H1 (cell line): ENCODE results near the gene SLC24A3. TPM values are rescaled to one million over a fixed set of nuclear protein-coding genes. Genes with fewer than 3 reads are reported as not detected.

Experiments
- CTCF ChIA-PET: fragments of 300-600 bp; sonication (Branson Sonifier 250); formaldehyde crosslinking; loops from one replicate; lab custom pipeline; 2021; ENCODE audit not compliant: partially characterized antibody; lab: Charles Lee
- POLR2A ChIA-PET: fragments of 300-600 bp; sonication (Branson Sonifier 250); formaldehyde crosslinking; loops from one replicate; lab custom pipeline; 2021; ENCODE audit warnings: inconsistent platforms; ENCODE audit not compliant: partially characterized antibody; lab: Charles Lee
- DNase-seq, 2 experiments: peaks; one replicate each; pipeline versions ENCODE4 v3.0.0 to v3.0.0-alpha.2; 2010 to 2022; ENCODE audit warnings: low spot score in 2 of 2, low read depth in 1 of 2, mixed read lengths in 1 of 2
- FAIRE-seq: peaks from 2 replicates; lab custom pipeline; 2011; peaks lifted over from hg19 to GRCh38; lab: Jason Lieb, UNC
- H2AFZ ChIP-seq: 2 replicates; pipeline ENCODE4 v1.8.1; 2012; ENCODE audit warnings: low read length, inconsistent platforms
- H2AK5ac ChIP-seq: 2 replicates; pipeline ENCODE4 v1.6.1; 2013; ENCODE audit warnings: low read depth, low read length
- H2BK120ac ChIP-seq: replicated peaks from 2 replicates; pipeline ENCODE3; 2013; ENCODE audit warnings: low read depth, low read length, inconsistent platforms
- H2BK12ac ChIP-seq: 2 replicates; pipeline ENCODE4 v1.6.1; 2013; ENCODE audit warnings: low read depth, low read length
- H2BK15ac ChIP-seq: 2 replicates; pipeline ENCODE4 v1.6.1; 2013; ENCODE audit warnings: low read length
- H2BK20ac ChIP-seq: 2 replicates; pipeline ENCODE4 v1.6.1; 2013; ENCODE audit warnings: low read length
- H2BK5ac ChIP-seq: 2 replicates; pipeline ENCODE4 v1.6.1; 2013; ENCODE audit warnings: low read depth, low read length
- H3K14ac ChIP-seq: 2 replicates; pipeline ENCODE4 v1.6.1; 2013; ENCODE audit warnings: inconsistent platforms; ENCODE audit not compliant: insufficient read length
- H3K18ac ChIP-seq: 2 replicates; pipeline ENCODE4 v1.6.1; 2013; ENCODE audit warnings: low read length; ENCODE audit errors: extremely low read depth
- H3K23ac ChIP-seq: 2 replicates; pipeline ENCODE4 v1.6.1; 2013; ENCODE audit warnings: inconsistent platforms; ENCODE audit not compliant: insufficient read length
- H3K23me2 ChIP-seq: 2 replicates; pipeline ENCODE4 v1.6.1; 2013; ENCODE audit warnings: low read depth, low read length
- H3K27ac ChIP-seq: 2 replicates; pipeline ENCODE4 v1.6.1; 2011; ENCODE audit warnings: low read depth, low read length, inconsistent platforms
- H3K27me3 ChIP-seq, 4 experiments: replicated peaks in 1 of 4; 1 replicate in 1 of 4; 2 replicates in 3 of 4; pipeline versions ENCODE4 v1.6.1 to v1.8.1; 2011 to 2013; ENCODE audit warnings: low read length in 3 of 4, mild to moderate bottlenecking in 3 of 4, inconsistent platforms in 2 of 4, mixed read lengths in 2 of 4, moderate library complexity in 1 of 4; ENCODE audit not compliant: control insufficient read depth in 3 of 4, insufficient read depth in 3 of 4; ENCODE audit errors: extremely low read depth in 1 of 4
- H3K36me3 ChIP-seq, 4 experiments: 2 replicates each; pipeline versions ENCODE4 v1.6.1 to v1.8.1; 2011 to 2013; ENCODE audit warnings: mild to moderate bottlenecking in 4 of 4, low read length in 3 of 4, moderate library complexity in 2 of 4, control low read depth in 1 of 4, inconsistent platforms in 1 of 4; ENCODE audit not compliant: insufficient read depth in 4 of 4, control insufficient read depth in 2 of 4
- H3K4ac ChIP-seq: replicated peaks from 2 replicates; pipeline ENCODE3; 2013; ENCODE audit warnings: low read length, low read depth, mixed read lengths, inconsistent platforms; ENCODE audit not compliant: insufficient read length
- H3K4me1 ChIP-seq, 4 experiments: replicated peaks in 1 of 4; 1 replicate in 1 of 4; 2 replicates in 3 of 4; pipeline versions ENCODE4 v1.6.1 to v1.8.1; 2011 to 2013; ENCODE audit warnings: low read length in 3 of 4, inconsistent platforms in 2 of 4, mixed read lengths in 1 of 4; ENCODE audit not compliant: insufficient read depth in 4 of 4, control insufficient read depth in 3 of 4
- H3K4me2 ChIP-seq, 2 experiments: 2 replicates each; pipeline versions ENCODE4 v1.6.1 to v1.8.1; 2011 to 2013; ENCODE audit warnings: low read depth in 2 of 2, low read length in 2 of 2, control low read depth in 1 of 2, inconsistent platforms in 1 of 2, mild to moderate bottlenecking in 1 of 2; ENCODE audit not compliant: insufficient read depth in 1 of 2
- H3K4me3 ChIP-seq, 4 experiments: fragments of 200-600, 300-600 bp in 1 of 4; sonication (generic), shearing (Covaris generic), sonication (Bioruptor Twin) in 1 of 4; 2 replicates each; pipeline versions ENCODE4 v1.5.1 to v1.8.1; 2011 to 2016; ENCODE audit warnings: low read length in 4 of 4, low read depth in 3 of 4, control low read depth in 2 of 4, inconsistent platforms in 2 of 4, mild to moderate bottlenecking in 2 of 4, mixed read lengths in 1 of 4, moderate library complexity in 1 of 4; ENCODE audit not compliant: insufficient read depth in 2 of 4; ENCODE audit errors: extremely low read depth in 1 of 4
- H3K56ac ChIP-seq: replicated peaks from 2 replicates; pipeline ENCODE3; 2013; ENCODE audit warnings: low read depth, mild to moderate bottlenecking, mixed read lengths, low read length, inconsistent platforms; ENCODE audit not compliant: insufficient read length
- H3K79me1 ChIP-seq: 2 replicates; pipeline ENCODE4 v1.6.1; 2013; ENCODE audit warnings: low read depth, low read length, control low read depth
- H3K79me2 ChIP-seq, 2 experiments: 2 replicates each; pipeline versions ENCODE4 v1.6.1 to v1.8.1; 2012 to 2013; ENCODE audit warnings: low read length in 2 of 2, mild to moderate bottlenecking in 2 of 2, inconsistent platforms in 1 of 2; ENCODE audit not compliant: insufficient read depth in 2 of 2, control insufficient read depth in 1 of 2
- H3K9ac ChIP-seq, 4 experiments: replicated peaks in 1 of 4; 1 replicate in 1 of 4; 2 replicates in 3 of 4; pipeline versions ENCODE4 v1.6.1 to v1.8.1; 2011 to 2013; ENCODE audit warnings: low read depth in 3 of 4, low read length in 3 of 4, control low read depth in 2 of 4, mild to moderate bottlenecking in 2 of 4, moderate library complexity in 2 of 4, inconsistent platforms in 1 of 4; ENCODE audit errors: extremely low read depth in 1 of 4
- H3K9me3 ChIP-seq, 2 experiments: 2 replicates each; pipeline versions ENCODE4 v1.6.1 to v1.8.1; 2012 to 2013; ENCODE audit warnings: mild to moderate bottlenecking in 2 of 2, moderate library complexity in 2 of 2, control low read depth in 1 of 2, inconsistent platforms in 1 of 2, low read depth in 1 of 2, low read length in 1 of 2, mixed read lengths in 1 of 2; ENCODE audit not compliant: insufficient read depth in 2 of 2
- H4K20me1 ChIP-seq, 2 experiments: replicated peaks in 1 of 2; 2 replicates each; pipeline versions ENCODE3 to v1.8.1; 2011 to 2013; ENCODE audit warnings: inconsistent platforms in 2 of 2, low read length in 2 of 2, mild to moderate bottlenecking in 1 of 2; ENCODE audit not compliant: insufficient read depth in 2 of 2, control insufficient read depth in 1 of 2
- H4K5ac ChIP-seq: 2 replicates; pipeline ENCODE4 v1.6.1; 2013; ENCODE audit warnings: low read length, low read depth, mixed read lengths, inconsistent platforms; ENCODE audit not compliant: insufficient read length
- H4K8ac ChIP-seq: 2 replicates; pipeline ENCODE4 v1.8.0; 2013; ENCODE audit warnings: mild to moderate bottlenecking, moderate library complexity, low read length, inconsistent platforms; ENCODE audit not compliant: insufficient read depth; ENCODE audit errors: extremely low read depth
- H4K91ac ChIP-seq: replicated peaks from 2 replicates; pipeline ENCODE3; 2013; ENCODE audit warnings: low read length, mixed read lengths, inconsistent platforms; ENCODE audit not compliant: insufficient read length
- BRCA1 ChIP-seq: IDR thresholded peaks from 2 replicates; pipeline ENCODE4 v1.6.1; 2012; ENCODE audit warnings: low read depth, low read length, improper control_type of control experiment
- GABPA ChIP-seq: IDR thresholded peaks from 2 replicates; pipeline ENCODE4 v1.6.1; 2011; ENCODE audit warnings: mild to moderate bottlenecking, low read length, moderate library complexity, borderline replicate concordance; ENCODE audit not compliant: insufficient read depth
- POU5F1 ChIP-seq: IDR thresholded peaks from 2 replicates; pipeline ENCODE4 v1.6.1; 2011; ENCODE audit warnings: low read depth, mild to moderate bottlenecking, low read length, moderate library complexity
- RXRA ChIP-seq: IDR thresholded peaks from 2 replicates; pipeline ENCODE4 v1.6.1; 2011; ENCODE audit warnings: low read depth, mild to moderate bottlenecking, low read length, moderate library complexity; ENCODE audit not compliant: insufficient read depth
- SIX5 ChIP-seq: IDR thresholded peaks from 2 replicates; pipeline ENCODE4 v1.6.1; 2011; ENCODE audit warnings: mild to moderate bottlenecking, low read depth, low read length
- WGBS, 2 experiments: shearing (Covaris generic) in 1 of 2; methylation state at CpG; one replicate each; pipeline versions ENCODE4 v1.1.6 to v1.1.7; 2013 to 2015; ENCODE audit warnings: low lambda C conversion rate in 2 of 2, mixed read lengths in 2 of 2, inconsistent platforms in 1 of 2, low coverage in 1 of 2, missing lambda C conversion rate in 1 of 2; ENCODE audit not compliant: insufficient replicate concordance in 2 of 2, insufficient coverage in 1 of 2, insufficient read length in 1 of 2; ENCODE audit errors: extremely low coverage in 1 of 2, missing lambda C conversion rate in 1 of 2; 5-methylcytosine and 5-hydroxymethylcytosine counted together
- polyA plus RNA-seq, 7 experiments: library from polyadenylated mRNA; depleted of rRNA in 3 of 7; stranded (reverse) in 5 of 7; unstranded in 2 of 7; fragments of >200 nt in 5 of 7; fragments of 200-250 nt in 2 of 7; gene quantifications; 1 replicate in 5 of 7; 2 replicates in 1 of 7; 4 replicates in 1 of 7; pipeline versions ENCODE4 v1.2.1 to v1.2.3, GENCODE V29; 2011 to 2013; ENCODE audit warnings: missing spikeins in 2 of 7, mixed read lengths in 2 of 7
- total RNA-seq: library from RNA; stranded (reverse); fragmentation: NEBNext Ultra II Directional; extraction: Animal tissue kit (Norgen Biotek cat#: 25700); gene quantifications from 2 replicates; pipeline ENCODE4 v1.2.1, GENCODE V29; 2021
- TF ChIP-seq, protein P1 (sequence below): IDR thresholded peaks from 2 replicates; pipeline ENCODE4 v1.6.1; 2011; ENCODE audit warnings: low read length, improper control_type of control experiment

The SLC24A3 gene
- total and polyA plus RNA-seq, 2 of the 8 experiments (the other 6 are each of a cell fraction or from before 2014, with no cell fraction given), result 4.5 to 6.3 TPM

DNA sequence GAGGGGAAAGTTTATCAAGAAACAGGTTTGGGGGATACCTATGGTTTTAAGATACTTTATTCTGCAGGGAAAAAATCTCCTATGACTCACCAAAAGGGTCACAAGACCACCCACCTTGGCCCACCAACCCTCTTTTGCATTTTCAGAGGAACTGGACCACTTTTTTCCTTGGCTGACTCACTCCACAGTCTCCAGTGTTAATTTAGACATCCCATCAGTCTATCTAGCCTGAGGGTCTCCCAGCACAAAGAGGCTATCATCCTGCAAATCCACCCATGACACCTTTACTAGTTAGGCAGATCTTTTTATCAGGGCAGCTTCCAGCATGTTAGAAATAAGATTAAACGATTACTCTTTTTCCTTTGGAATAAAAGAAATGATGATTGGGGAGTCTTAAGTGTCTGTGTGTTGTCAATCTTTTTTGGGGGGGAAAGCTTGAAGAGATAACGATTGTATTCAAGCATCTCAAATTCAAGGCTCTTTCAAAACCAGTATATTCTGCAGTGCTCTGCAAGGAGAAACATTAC is 407.5 kb downstream of the SLC24A3 start:
- H2BK20ac ChIP-seq, result no peak overlapping the region
- POLR2A ChIA-PET, result interaction anchor here (1.7 kb wide), 1 partner anchor 9 kb away, joined by 5 read pairs; no protein-coding TSS in a partner anchor
- DNase-seq (no peak), FAIRE-seq (no peak)
- H3K79me1 ChIP-seq, result no peaks in the 10 kb centered on the region
- no peak overlapping the region for H2AK5ac ChIP-seq
- no peak overlapping the region for H2BK15ac ChIP-seq
- peaks cover 0 to 24% (median 8%) of the 10 kb centered on the region in 4 experiments; a peak in 3 of 7 replicates for H3K4me1 ChIP-seq
- H2BK120ac ChIP-seq, result no peak overlapping the region
- H4K20me1 ChIP-seq, result no peaks in the 10 kb centered on the region
- H3K14ac ChIP-seq, result no peak overlapping the region
- H3K27ac ChIP-seq, result no peak overlapping the region
- no peak overlapping the region for H4K8ac ChIP-seq
- no peak overlapping the region for H3K23ac ChIP-seq
- H3K56ac ChIP-seq, result no peak overlapping the region
- H3K18ac ChIP-seq, result no peak overlapping the region
- H3K23me2 ChIP-seq, result no peaks in the 10 kb centered on the region
- H3K27me3 ChIP-seq, result no peaks in the 10 kb centered on the region
- H3K9ac ChIP-seq, result no peak overlapping the region
- 74% methylated on average over 2 of the region's 2 CpGs; no CpG with 5 or more reads in 1 of the 2 experiments for WGBS, 2 experiments
- H4K91ac ChIP-seq, result no peak overlapping the region
- H2BK12ac ChIP-seq, result no peak overlapping the region
- peaks cover 5 to 8% of the 10 kb centered on the region in 2 experiments; a peak in 2 of 4 replicates for H3K9me3 ChIP-seq
- H3K79me2 ChIP-seq, result no peaks in the 10 kb centered on the region
- CTCF ChIA-PET, result interaction anchor here (0.9 to 2.6 kb wide), 8 partner anchors 8 to 43 kb away, joined by 3 to 12 read pairs (median 4); no protein-coding TSS in a partner anchor
- H2AFZ ChIP-seq, result no peak overlapping the region
- H3K4ac ChIP-seq, result no peak overlapping the region
- H4K5ac ChIP-seq, result no peak overlapping the region
- no peaks in the 10 kb centered on the region for H3K36me3 ChIP-seq
- H3K4me3 ChIP-seq, result peak overlapping the region in 1 of 4 experiments; percentile 19; a peak in 1 of 8 replicates
- H3K4me2 ChIP-seq, result peak overlapping the region; percentile 28 to 45; a peak in 2 of 4 replicates
- no peak overlapping the region for H2BK5ac ChIP-seq
- no peak for TF ChIP-seq POU5F1
- TF ChIP-seq RXRA, result no peak
- TF ChIP-seq GABPA, result no peak
- TF ChIP-seq, protein P1, sequence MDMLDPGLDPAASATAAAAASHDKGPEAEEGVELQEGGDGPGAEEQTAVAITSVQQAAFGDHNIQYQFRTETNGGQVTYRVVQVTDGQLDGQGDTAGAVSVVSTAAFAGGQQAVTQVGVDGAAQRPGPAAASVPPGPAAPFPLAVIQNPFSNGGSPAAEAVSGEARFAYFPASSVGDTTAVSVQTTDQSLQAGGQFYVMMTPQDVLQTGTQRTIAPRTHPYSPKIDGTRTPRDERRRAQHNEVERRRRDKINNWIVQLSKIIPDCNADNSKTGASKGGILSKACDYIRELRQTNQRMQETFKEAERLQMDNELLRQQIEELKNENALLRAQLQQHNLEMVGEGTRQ, result no peak
- TF ChIP-seq BRCA1, result no peak
- TF ChIP-seq SIX5, result no peak
